HG02571 (cell line): ENCODE results near the gene CCDC13.

ENCODE experiments used
- ATAC-seq: cut with Tn5 transposase; IDR thresholded peaks from one replicate; pipeline ENCODE4 v1.9.1; 2021; ENCODE audit warnings: mild to moderate bottlenecking, moderate library complexity; ENCODE audit not compliant: unreplicated experiment

The CCDC13 gene

GRCh38 chr3:42753757-42754156, 19.3 kb downstream of the CCDC13 start:
- ATAC-seq: no peak

DNA sequence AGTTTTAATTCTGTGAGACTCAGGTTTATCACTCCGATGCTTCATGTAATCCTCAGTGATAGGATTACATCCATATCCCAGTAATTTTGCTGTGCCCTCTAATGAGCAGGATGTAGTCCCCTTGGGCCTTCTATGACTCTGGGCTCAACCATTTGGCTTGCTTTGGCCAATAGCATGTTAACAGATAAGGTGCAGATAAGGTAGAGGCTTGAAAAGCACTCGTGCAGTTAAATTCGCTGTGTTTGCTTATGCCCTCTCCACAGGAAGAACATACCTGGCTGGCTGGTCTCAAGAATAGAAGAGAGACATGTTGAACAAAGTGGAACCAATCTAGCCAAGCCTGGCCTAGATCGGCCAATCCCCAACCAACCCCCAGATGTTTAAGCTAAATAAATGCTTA, 20.1 kb downstream of the CCDC13 start:
- ATAC-seq: no peak

DNA sequence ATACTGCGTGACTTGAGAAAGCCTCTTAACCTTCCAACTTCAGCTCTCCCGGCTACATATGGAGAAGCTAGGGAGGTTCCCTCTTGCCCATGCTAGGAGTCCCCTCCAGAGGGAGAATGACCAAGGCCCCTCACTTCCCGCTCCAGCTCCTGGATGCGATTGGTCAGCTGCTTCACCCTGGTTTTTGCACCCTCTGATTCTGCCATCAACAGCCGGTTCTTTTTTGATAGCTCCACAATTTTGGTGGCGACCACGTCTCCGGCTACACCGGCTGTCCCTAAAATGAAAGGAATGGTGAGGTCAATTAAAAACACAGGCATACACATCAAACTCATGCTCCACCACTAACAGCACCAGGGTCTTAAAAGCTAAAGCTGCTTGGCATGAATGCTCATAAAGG, 20.6 kb downstream of the CCDC13 start:
- ATAC-seq: no peak

DNA sequence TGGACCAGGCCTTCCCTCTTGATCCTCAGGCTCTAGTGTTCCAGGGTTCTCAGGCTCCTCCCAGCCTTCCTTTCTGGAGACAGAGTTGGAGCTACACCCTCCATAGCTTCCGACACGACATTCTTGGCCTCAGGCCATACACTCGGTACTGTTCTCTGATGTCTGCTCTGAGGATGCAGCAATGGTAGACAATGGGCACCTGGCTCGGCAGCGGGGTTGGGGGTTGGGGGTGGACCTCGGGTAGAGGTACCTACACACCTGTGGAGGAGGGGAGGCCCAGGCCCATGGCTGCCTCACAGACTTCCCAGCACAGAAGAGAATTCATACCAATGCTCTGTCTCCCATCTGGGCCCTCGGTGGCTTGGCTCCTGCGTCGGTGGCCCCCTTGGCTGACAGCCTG, 21.4 kb downstream of the CCDC13 start:
- ATAC-seq: no peak

- no peak for ATAC-seq
Observed at GRCh38 chr3:42750834-42751233, 22.2 kb downstream of the CCDC13 start.

DNA sequence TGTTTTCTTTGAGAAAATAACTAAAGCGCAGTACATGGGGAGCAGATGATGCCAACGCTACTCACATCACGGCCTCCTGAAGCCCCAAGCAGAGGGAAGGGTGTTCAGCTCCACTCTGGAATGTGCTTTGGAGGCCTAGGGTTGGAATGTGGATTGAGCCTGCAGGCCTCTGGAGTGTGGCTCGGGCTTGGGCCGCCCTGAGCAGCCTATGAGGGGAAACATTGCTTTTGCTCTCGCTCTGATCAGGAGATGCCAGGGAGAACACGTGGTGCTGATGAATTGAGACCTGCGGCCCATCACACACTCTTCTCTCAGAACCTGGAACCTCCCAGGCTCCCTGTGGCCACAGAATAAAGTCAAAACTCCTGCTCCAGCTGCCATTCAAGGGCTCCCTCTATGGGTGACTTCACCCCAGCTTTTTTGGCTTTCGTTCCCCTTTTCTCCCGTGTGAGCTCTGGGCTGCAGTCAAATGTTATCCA, 23.3 kb downstream of the CCDC13 start:
- no peak for ATAC-seq

DNA sequence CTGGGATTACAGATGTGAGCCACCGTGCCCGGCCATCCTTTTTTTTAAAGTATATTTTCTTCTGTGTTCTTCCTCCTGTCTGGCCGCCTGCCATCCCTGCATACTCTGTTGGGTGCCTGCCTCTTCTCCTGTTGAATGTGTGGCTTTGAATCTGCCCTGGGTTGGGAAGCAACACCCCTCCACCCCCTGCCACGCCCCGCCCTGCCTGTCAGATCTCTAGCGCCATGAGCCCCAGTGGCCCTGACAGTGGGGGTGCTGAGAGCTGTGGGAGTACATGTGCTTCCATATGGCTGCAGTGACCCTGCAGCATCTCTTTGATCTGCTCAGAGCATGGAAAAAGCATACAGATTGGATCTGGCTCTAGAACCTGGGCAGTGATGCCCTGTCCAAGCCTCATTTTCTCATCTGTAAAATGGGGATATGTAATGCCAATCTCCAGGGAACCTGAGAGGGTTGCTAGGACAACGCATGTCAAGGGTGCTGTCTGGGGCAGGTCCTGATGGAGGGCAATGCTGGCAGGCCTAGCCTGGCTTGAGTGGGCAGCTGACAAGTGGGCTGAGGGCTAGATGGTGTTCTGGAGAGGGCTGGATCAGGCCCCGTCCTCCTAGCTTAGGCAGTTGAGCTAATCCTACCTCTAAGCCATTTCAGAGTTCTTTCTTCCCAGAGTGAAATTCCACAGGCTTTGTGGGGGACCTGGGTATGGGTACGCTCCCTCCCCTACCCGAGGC, 23.9 kb downstream of the CCDC13 start:
- ATAC-seq: no peak

DNA sequence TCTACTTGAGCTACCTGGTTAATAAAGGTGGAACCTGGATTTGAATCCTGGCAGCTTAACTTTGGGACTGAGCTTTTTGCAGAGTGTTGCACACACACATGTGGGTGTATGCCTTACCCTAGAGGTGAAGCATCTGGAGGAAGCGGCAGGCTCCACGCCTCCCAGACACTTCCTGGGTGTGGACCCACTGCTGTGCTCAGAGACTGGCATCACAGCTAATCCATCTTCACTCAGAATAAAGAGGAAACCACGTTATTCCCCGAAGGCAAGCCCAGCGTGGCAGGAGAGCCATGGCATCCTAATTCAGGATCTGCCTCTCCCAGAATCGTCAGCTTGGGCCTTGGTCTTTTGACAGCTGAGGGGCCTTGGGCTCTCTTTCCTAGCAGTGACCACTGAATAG, 25.5 kb downstream of the CCDC13 start:
- no peak for ATAC-seq

GRCh38 chr3:42746455-42747450, 26.3 kb downstream of the CCDC13 start:
- ATAC-seq: no peak

- ATAC-seq: no peak
Observed at GRCh38 chr3:42745776-42746454, 27.1 kb downstream of the CCDC13 start.

DNA sequence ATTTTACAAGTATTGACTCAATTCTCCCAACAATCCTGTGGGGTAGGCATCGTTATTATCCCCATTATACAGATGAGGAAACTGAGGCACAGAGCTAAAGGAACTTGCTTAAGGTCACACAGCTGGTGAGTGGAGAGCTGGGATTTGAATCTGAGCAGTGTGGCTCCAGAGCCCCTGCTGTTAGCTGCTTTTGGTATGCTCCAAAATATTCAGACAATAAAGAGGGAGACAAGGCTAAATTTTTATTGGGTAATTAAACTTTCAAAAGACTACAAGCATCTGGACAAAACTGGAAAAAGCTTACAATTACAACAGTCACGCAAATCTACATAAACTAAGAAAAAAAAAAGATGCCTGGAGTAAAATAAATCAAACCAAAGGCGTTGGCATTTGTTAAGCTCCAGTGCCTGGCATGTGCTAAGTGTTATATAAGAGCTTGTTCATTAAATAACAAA, 27.7 kb downstream of the CCDC13 start:
- no peak for ATAC-seq

DNA sequence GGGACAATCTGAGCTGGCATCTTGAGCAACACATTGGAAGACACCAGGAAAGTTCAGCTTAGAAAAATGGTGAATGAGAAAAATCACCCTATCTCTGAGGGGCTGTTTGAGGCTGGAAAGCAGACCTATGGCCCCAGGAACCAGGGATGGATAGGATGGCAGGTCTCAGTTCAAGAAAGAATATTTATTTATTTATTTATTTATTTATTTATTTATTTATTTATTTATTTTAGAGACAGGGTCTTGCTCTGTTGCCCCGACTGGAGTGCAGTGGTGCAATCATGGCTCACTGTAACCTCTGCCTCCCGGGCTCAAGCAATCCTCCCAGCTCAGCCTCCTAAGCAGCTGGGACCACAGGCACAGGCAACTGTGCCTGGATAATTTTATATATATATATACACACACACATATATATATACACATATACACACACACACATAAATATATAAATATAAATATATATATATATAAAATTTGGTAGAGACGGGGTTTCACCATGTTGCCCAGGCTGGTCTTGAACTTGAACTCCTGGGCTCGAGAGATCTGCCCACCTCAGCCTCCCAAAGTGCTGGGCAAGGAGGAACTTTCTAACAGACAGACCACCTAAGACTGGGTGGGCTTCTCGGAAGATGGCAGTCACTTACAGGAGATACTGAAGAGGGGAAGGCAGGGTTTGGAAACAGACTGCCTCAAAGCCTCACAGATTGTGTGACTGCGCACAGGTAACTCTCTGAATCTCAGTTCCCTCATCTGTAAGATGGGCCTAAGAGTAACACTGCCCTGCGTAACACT, 29.7 kb downstream of the CCDC13 start:
- ATAC-seq: no peak

GRCh38 chr3:42742688-42743087, 30.4 kb downstream of the CCDC13 start:
- ATAC-seq: no peak

- no peak for ATAC-seq
Observed at GRCh38 chr3:42742259-42742658, 30.8 kb downstream of the CCDC13 start.

DNA sequence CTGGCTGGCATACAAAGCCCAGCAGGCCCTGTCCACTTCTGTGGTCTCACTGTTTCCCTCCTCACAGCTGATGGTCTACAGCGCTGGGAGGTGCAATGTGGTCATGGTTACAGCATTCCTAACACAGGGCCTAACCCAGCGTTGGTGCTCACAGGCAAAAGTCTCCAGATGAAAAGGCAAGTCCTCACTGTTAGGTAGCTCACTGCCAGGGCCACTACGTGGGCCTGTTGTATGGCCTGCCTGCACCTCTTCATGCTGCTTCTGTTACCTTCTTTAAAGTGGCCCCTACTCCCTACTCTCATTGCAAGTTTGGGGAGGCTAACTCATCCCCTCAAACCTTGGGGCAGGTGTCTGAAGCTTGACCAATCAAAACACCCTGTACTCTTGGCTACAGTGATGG, 31.3 kb downstream of the CCDC13 start:
- ATAC-seq: no peak

GRCh38 chr3:42739401-42740158, 33.5 kb downstream of the CCDC13 start:
- ATAC-seq: no peak

DNA sequence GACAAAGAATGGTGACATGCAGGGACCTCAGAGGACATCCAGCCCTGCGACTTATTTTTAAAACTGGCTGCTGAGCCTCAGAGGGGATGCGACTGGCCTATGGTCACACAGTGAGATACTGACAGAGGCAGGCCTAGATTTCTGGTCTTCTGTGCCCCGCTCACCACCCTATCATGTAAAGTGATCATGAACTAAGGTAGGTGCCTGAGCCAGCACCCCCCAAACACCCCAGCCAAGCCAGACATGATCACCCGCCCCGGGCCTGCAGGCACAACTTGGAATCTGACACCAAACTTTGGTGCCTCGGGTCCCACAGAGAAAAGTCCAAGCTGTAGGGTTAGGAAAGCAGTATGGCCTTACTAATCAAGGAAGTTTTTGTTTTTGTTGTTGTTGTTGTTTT, 36.5 kb downstream of the CCDC13 start:
- no peak for ATAC-seq

DNA sequence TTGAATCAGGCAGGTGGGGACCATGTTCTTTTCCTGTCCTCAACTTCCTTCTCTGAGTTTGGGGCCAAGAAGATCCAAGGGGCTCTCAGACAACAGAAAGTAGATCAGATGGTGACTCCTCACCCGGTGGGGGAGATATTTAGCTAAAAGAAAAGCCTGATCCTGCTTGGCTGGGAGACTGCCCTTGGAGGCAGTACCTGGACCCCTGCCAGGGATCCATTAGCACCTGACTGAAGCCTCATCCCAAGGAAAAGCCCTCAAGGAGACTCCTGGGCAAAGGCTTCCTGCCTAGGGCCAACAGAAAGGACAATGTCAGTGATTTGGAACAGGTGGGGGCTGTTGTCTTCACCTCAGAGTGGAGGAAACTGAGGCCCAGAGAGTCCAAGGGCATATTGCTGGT, 37.0 kb downstream of the CCDC13 start:
- ATAC-seq: no peak

DNA sequence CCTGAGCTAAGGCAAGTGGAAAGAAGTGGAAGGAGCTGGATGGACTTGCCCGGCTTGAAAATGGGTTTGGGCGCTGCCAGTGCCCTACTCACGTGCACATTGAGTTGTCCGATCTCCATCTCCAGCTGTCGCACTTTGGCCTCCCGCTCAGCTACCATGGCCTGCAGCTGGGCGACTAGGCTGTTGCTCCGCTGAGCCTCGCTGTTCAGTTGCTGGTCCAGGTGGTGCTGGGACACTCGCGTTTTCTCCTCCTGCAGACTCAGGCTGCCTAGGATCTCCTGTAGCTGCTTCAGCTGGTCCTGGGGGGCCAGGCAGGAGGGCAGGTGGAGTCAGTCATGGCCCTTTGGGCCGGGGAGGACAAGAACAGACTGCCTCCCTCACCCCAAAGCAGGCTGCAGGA, 37.4 kb downstream of the CCDC13 start:
- ATAC-seq: no peak

DNA sequence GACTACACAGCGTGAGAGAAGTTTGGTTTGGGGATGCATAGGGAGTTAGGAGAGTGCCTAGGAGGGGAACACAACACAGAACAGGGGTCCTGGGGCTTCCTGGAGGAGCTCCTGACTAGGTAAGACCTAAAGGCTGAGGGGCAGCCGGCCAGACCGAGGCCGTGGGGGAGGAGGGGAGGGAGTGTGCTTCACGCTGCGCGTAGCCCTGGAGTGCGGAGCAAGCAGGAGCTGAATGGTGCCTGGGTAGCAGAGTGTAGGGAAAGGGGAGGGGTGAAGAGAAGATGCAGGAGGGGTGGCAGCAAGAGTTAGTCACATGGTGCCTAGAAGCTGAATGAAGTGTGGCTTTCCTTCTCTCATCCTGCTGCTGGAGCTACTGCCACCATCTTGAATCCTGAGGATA, 38.0 kb downstream of the CCDC13 start:
- no peak for ATAC-seq
